GM23338 (cell line): ENCODE results near the gene BLOC1S3.

Source experiments
- TF ChIP-seq, protein P1 (sequence below), 2 experiments: fragments of 200-600 bp in 1 of 2; sonication (generic) in 1 of 2; conservative IDR thresholded peaks; 2 replicates each; pipeline versions ENCODE4 v1.5.1 to v1.6.1; 2016 to 2017; ENCODE audit warnings: antibody characterized with exemption in 2 of 2, low read depth in 2 of 2, mild to moderate bottlenecking in 2 of 2, moderate library complexity in 1 of 2
- TF ChIP-seq, protein P2 (sequence below): IDR thresholded peaks from one replicate; pipeline ENCODE4 v1.6.1; 2018; ENCODE audit warnings: antibody characterized with exemption; ENCODE audit not compliant: unreplicated experiment

DNA sequence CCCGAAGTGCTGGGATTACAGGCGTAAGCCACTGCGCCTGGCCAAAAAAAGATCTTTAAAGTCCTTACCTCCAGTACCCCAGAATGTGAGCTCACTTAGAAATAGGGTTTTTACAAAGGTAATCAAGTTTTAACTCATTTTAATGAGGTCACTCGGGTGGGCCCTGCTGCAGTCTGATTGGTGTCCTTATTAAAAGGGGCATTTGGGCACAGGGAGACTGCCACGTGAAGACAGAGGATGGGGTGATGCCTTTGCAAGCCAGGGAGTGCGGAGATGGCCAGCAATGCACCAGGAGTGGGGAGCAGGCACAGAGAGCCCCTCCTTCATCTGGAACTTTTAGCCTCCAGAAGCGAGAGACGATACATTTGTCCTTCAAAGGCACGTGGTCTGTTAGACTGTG is 29.5 kb upstream of the BLOC1S3 start:
- TF ChIP-seq, protein P1, sequence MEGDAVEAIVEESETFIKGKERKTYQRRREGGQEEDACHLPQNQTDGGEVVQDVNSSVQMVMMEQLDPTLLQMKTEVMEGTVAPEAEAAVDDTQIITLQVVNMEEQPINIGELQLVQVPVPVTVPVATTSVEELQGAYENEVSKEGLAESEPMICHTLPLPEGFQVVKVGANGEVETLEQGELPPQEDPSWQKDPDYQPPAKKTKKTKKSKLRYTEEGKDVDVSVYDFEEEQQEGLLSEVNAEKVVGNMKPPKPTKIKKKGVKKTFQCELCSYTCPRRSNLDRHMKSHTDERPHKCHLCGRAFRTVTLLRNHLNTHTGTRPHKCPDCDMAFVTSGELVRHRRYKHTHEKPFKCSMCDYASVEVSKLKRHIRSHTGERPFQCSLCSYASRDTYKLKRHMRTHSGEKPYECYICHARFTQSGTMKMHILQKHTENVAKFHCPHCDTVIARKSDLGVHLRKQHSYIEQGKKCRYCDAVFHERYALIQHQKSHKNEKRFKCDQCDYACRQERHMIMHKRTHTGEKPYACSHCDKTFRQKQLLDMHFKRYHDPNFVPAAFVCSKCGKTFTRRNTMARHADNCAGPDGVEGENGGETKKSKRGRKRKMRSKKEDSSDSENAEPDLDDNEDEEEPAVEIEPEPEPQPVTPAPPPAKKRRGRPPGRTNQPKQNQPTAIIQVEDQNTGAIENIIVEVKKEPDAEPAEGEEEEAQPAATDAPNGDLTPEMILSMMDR (conservative IDR thresholded peaks at IDR 0.05; ENCODE audit: low read depth in 2 of 2) = no peak
- TF ChIP-seq, protein P2, sequence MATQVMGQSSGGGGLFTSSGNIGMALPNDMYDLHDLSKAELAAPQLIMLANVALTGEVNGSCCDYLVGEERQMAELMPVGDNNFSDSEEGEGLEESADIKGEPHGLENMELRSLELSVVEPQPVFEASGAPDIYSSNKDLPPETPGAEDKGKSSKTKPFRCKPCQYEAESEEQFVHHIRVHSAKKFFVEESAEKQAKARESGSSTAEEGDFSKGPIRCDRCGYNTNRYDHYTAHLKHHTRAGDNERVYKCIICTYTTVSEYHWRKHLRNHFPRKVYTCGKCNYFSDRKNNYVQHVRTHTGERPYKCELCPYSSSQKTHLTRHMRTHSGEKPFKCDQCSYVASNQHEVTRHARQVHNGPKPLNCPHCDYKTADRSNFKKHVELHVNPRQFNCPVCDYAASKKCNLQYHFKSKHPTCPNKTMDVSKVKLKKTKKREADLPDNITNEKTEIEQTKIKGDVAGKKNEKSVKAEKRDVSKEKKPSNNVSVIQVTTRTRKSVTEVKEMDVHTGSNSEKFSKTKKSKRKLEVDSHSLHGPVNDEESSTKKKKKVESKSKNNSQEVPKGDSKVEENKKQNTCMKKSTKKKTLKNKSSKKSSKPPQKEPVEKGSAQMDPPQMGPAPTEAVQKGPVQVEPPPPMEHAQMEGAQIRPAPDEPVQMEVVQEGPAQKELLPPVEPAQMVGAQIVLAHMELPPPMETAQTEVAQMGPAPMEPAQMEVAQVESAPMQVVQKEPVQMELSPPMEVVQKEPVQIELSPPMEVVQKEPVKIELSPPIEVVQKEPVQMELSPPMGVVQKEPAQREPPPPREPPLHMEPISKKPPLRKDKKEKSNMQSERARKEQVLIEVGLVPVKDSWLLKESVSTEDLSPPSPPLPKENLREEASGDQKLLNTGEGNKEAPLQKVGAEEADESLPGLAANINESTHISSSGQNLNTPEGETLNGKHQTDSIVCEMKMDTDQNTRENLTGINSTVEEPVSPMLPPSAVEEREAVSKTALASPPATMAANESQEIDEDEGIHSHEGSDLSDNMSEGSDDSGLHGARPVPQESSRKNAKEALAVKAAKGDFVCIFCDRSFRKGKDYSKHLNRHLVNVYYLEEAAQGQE = no peak
